ENCODE results near the gene ICAM1. TPM values are rescaled to one million over a fixed set of nuclear protein-coding genes. Genes with fewer than 3 reads are reported as not detected.
A peak's percentile ranks its signal among the peaks of the same experiment; 100 is the strongest.

The ICAM1 gene
- total RNA-seq, 3 donors from 2014 or later, result 25.6 to 48.5 (median 39.5) TPM

- no peak for DNase-seq
- Mint-ChIP-seq H3K27me3 (ENCODE audit: low read depth) (no peaks in the 10 kb centered on the region), H3K4me3 (no peak overlapping the region), H3K36me3 (ENCODE audit: insufficient read depth) (peaks cover 9% of the 10 kb centered on the region), H3K4me1 (ENCODE audit: low read depth) (peaks cover 21% of the 10 kb centered on the region), H3K9me3 (no peaks in the 10 kb centered on the region)
- no peak for ATAC-seq
Observed at GRCh38 chr19:10329555-10329954, 58.6 kb downstream of the ICAM1 start.

- no peak for ATAC-seq
- no peak for DNase-seq
- Mint-ChIP-seq H3K36me3 (ENCODE audit: insufficient read depth) (peaks cover 9% of the 10 kb centered on the region), H3K9me3 (no peaks in the 10 kb centered on the region), H3K27me3 (ENCODE audit: low read depth) (no peaks in the 10 kb centered on the region), H3K4me1 (ENCODE audit: low read depth) (peaks cover 25% of the 10 kb centered on the region), H3K4me3 (peak overlapping the region; percentile 96)
Observed at GRCh38 chr19:10332158-10332964, 61.4 kb downstream of the ICAM1 start.

- Mint-ChIP-seq H3K27me3 (ENCODE audit: low read depth) (no peaks in the 10 kb centered on the region), H3K4me3 (peak within 1 kb of the TSS; percentile 96), H3K4me1 (ENCODE audit: low read depth) (peaks cover 26% of the 10 kb centered on the region), H3K36me3 (ENCODE audit: insufficient read depth) (peaks cover 9% of the 10 kb centered on the region), H3K9me3 (no peaks in the 10 kb centered on the region)
- DNase-seq (peak; percentile 98), ATAC-seq (peak; percentile 93 to 96)
Observed at GRCh38 chr19:10332965-10333757, 62.2 kb downstream of the ICAM1 start, which contains the start of gene RAVER1. RAVER1 (minus strand) TSS chr19:10333529; CDS start chr19:10333507, 22 bp downstream.

GRCh38 chr19:10333758-10334587 is 63.1 kb downstream of the ICAM1 start:
- Mint-ChIP-seq H3K27me3 (ENCODE audit: low read depth) (no peaks in the 10 kb centered on the region), H3K36me3 (ENCODE audit: insufficient read depth) (peaks cover 9% of the 10 kb centered on the region), H3K4me1 (ENCODE audit: low read depth) (peaks cover 35% of the 10 kb centered on the region), H3K9me3 (no peaks in the 10 kb centered on the region), H3K4me3 (peak overlapping the region; percentile 96)
- ATAC-seq (peak; percentile 1), DNase-seq (no peak)

GRCh38 chr19:10334588-10335351 is 63.9 kb downstream of the ICAM1 start:
- ATAC-seq (no peak), DNase-seq (no peak)
- no peaks in the 10 kb centered on the region for H3K27me3 Mint-ChIP-seq (ENCODE audit: low read depth)
- no peak overlapping the region for H3K4me3 Mint-ChIP-seq
- H3K4me1 Mint-ChIP-seq (ENCODE audit: low read depth), result peaks cover 43% of the 10 kb centered on the region
- peaks cover 6% of the 10 kb centered on the region for H3K36me3 Mint-ChIP-seq (ENCODE audit: insufficient read depth)
- no peaks in the 10 kb centered on the region for H3K9me3 Mint-ChIP-seq

- Mint-ChIP-seq H3K27me3 (ENCODE audit: low read depth) (no peaks in the 10 kb centered on the region), H3K9me3 (no peaks in the 10 kb centered on the region), H3K4me3 (no peak overlapping the region), H3K36me3 (ENCODE audit: insufficient read depth) (peaks cover 2% of the 10 kb centered on the region), H3K4me1 (ENCODE audit: low read depth) (peaks cover 47% of the 10 kb centered on the region)
- ATAC-seq (no peak), DNase-seq (no peak)
Observed at GRCh38 chr19:10335352-10335985, 64.5 kb downstream of the ICAM1 start.

Other genes starting within 250 kb of the ICAM1 start
- gene SHFL, start 184.8 kb upstream of the ICAM1 start, total RNA-seq, result 10 to 100 TPM; 20.1 to 26.8 (median 26.2) TPM
- 10 to 100 TPM in 1 of 3 donors, 1 to 10 TPM in 2; 9.2 to 11.0 (median 9.2) TPM for gene ANGPTL6, start 168.4 kb upstream of the ICAM1 start, total RNA-seq
- 100 to 1,000 TPM; 479 to 497 (median 489) TPM for gene PPAN, start 164.8 kb upstream of the ICAM1 start, total RNA-seq
- gene P2RY11, start 159.4 kb upstream of the ICAM1 start, total RNA-seq, result 10 to 100 TPM; 74.8 to 87.5 (median 82.6) TPM
- 100 to 1,000 TPM; 503 to 538 (median 523) TPM for gene EIF3G, start 151.2 kb upstream of the ICAM1 start, total RNA-seq
- 100 to 1,000 TPM; 353 to 433 (median 355) TPM for gene DNMT1, start 76.2 kb upstream of the ICAM1 start, total RNA-seq
- gene S1PR2, start 39.8 kb upstream of the ICAM1 start, total RNA-seq, result 10 to 100 TPM; 15.0 to 18.4 (median 16.0) TPM
- gene MRPL4, start 18.9 kb upstream of the ICAM1 start, total RNA-seq, result 100 to 1,000 TPM; 213 to 268 (median 239) TPM
- under 1 TPM; 0.27 to 0.53 (median 0.38) TPM for gene ICAM4, start 15.8 kb downstream of the ICAM1 start, total RNA-seq
- 1 to 10 TPM; 3.1 to 4.3 (median 3.1) TPM for gene ICAM5, start 18.8 kb downstream of the ICAM1 start, total RNA-seq
- 10 to 100 TPM in 1 of 3 donors, 1 to 10 TPM in 2; 6.9 to 10.1 (median 9.3) TPM for gene ZGLP1, start 38.7 kb downstream of the ICAM1 start, total RNA-seq
- 10 to 100 TPM; 32.5 to 43.0 (median 38.3) TPM for gene FDX2, start 44.9 kb downstream of the ICAM1 start, total RNA-seq
- 100 to 1,000 TPM; 135 to 143 (median 135) TPM for gene RAVER1, start 62.4 kb downstream of the ICAM1 start, total RNA-seq
- gene ICAM3, start 68.5 kb downstream of the ICAM1 start, total RNA-seq, result 10 to 100 TPM; 60.2 to 62.3 (median 62.2) TPM
- gene TYK2, start 109.5 kb downstream of the ICAM1 start, total RNA-seq, result 100 to 1,000 TPM; 196 to 226 (median 206) TPM
- gene CDC37, start 132.4 kb downstream of the ICAM1 start, total RNA-seq, result 100 to 1,000 TPM; 298 to 311 (median 303) TPM
- gene PDE4A, start 149.4 kb downstream of the ICAM1 start, total RNA-seq, result 1 to 10 TPM; 4.0 to 4.8 (median 4.2) TPM
- gene KEAP1, start 232.2 kb downstream of the ICAM1 start, total RNA-seq, result 10 to 100 TPM; 89.9 to 98.7 (median 92.9) TPM
- under 1 TPM; 0.15 to 0.27 (median 0.24) TPM for gene S1PR5, start 246.3 kb downstream of the ICAM1 start, total RNA-seq

All from activated T-cell treated with anti-CD3 and anti-CD28 coated beads, Interleukin-2, amount 50 U/mL, for 4 hours (primary cell).